Ascending aorta (tissue), 2 donors: ENCODE data around the gene PTPRA. TPM values are rescaled to one million over a fixed set of nuclear protein-coding genes. Genes with fewer than 3 reads are reported as not detected.

Experiments
- DNase-seq, 2 donors: peaks; one replicate each; pipeline ENCODE4 v3.0.0-alpha.2; 2019; ENCODE audit warnings: low spot score in 2 of 2
- H3K27ac ChIP-seq, 2 donors: fragments of 200-600 bp; sonication (generic); one replicate each; pipeline ENCODE4 v1.5.1; 2016 to 2017; ENCODE audit warnings: mild to moderate bottlenecking in 1 of 2
- H3K27me3 ChIP-seq: fragments of 200-600 bp; sonication (generic); one replicate; pipeline ENCODE4 v1.5.1; 2017
- H3K36me3 ChIP-seq, 2 donors: fragments of 200-600 bp; sonication (generic); one replicate each; pipeline ENCODE4 v1.5.1; 2016
- H3K4me1 ChIP-seq, 2 donors: fragments of 200-600 bp; sonication (generic); one replicate each; pipeline ENCODE4 v1.5.1; 2016 to 2017; ENCODE audit warnings: mild to moderate bottlenecking in 1 of 2
- H3K4me3 ChIP-seq, 2 donors: fragments of 200-600 bp; sonication (generic); one replicate each; pipeline ENCODE4 v1.5.1; 2016 to 2017; ENCODE audit warnings: mild to moderate bottlenecking in 1 of 2
- H3K9me3 ChIP-seq, 2 donors: fragments of 200-600 bp; sonication (generic); one replicate each; pipeline ENCODE4 v1.5.1; 2016
- intact Hi-C: fragments of 100-400 bp; cut with DNase I; formaldehyde crosslinking; loops from one replicate; pipeline ENCODE4 v1.15.1; 2023
- total RNA-seq: library from RNA; depleted of rRNA; stranded (reverse); fragments of >200 nt; gene quantifications from one replicate; pipeline ENCODE4 v1.1.0, GENCODE V29; 2016
- TF ChIP-seq, protein P1 (sequence below), 3 experiments: fragments of 200-600 bp in 2 of 3; fragments of 450-650 bp in 1 of 3; sonication (generic) in 2 of 3; IDR thresholded peaks; one replicate each; pipeline ENCODE4 v1.5.1; 2016 to 2019; ENCODE audit warnings: antibody characterized with exemption in 3 of 3, mild to moderate bottlenecking in 1 of 3, moderate library complexity in 1 of 3

PTPRA gene
- total RNA-seq, 1 donor from 2014 or later, result 24.2 TPM

DNA sequence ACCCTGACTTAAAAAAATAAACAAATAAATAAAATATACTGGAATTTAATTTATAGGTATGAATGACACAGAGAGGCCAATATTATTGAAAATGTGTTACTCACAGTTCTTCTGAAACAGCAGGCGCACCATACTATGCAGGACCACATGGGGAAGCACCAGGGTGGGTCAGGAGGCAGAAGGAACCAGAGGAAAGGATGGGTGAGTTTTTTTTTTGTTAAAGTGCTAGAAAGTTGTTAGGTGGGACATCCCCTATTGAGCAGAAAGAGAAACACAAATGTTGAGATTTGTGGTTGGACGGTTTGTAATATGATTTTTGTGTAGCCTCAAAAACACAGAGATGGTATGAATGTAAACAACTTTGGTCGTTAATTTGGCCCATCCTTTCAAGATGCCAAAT, 26.0 kb downstream of the PTPRA start:
- H3K36me3 ChIP-seq, result no peaks in the 10 kb centered on the region
- H3K27me3 ChIP-seq, result no peaks in the 10 kb centered on the region
- no peak overlapping the region for H3K27ac ChIP-seq
- intact Hi-C loops, result no loop called here
- H3K4me3 ChIP-seq, result no peak overlapping the region
- DNase-seq, result no peak
- peaks cover 0 to 10% of the 10 kb centered on the region in 2 donors for H3K9me3 ChIP-seq
- TF ChIP-seq, protein P1, sequence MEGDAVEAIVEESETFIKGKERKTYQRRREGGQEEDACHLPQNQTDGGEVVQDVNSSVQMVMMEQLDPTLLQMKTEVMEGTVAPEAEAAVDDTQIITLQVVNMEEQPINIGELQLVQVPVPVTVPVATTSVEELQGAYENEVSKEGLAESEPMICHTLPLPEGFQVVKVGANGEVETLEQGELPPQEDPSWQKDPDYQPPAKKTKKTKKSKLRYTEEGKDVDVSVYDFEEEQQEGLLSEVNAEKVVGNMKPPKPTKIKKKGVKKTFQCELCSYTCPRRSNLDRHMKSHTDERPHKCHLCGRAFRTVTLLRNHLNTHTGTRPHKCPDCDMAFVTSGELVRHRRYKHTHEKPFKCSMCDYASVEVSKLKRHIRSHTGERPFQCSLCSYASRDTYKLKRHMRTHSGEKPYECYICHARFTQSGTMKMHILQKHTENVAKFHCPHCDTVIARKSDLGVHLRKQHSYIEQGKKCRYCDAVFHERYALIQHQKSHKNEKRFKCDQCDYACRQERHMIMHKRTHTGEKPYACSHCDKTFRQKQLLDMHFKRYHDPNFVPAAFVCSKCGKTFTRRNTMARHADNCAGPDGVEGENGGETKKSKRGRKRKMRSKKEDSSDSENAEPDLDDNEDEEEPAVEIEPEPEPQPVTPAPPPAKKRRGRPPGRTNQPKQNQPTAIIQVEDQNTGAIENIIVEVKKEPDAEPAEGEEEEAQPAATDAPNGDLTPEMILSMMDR (IDR thresholded peaks at IDR 0.05), result no peak
- no peaks in the 10 kb centered on the region for H3K4me1 ChIP-seq

DNA sequence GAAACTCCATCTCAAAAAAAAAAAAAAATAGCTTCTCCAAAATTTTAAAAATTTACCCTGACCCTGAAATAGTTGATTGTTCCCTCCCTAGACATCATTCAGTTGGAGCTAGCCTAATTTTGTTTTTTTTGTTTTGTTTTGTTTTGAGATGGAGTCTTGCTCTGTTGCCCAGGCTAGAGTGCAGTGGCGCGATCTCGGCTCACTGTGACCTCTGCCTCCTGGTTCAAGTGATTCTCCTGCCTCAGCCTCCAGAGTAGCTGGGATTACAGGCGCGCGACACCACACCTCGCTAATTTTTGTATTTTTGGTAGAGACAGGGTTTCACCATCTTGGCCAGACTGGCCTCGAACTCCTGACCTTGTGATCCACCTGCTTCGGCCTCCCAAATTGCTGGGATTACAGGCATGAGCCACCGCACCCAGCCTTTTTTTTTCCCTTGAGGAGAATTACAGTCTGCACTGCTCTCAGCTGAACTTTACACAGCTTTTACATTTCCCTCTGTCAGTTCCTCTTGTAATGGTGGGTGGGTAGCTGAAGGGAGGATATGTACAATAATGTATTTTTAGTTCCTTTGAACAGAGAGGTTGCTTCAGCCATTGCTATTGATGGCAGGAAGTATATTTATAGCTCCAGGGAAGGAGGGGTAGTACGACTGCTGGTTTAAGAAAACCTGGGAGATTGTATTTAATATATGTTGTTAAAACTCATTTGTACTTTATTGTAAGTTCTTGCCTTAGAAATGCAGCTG, 27.7 kb downstream of the PTPRA start:
- no peaks in the 10 kb centered on the region for H3K4me1 ChIP-seq
- intact Hi-C loops, result no loop called here
- H3K36me3 ChIP-seq, result no peaks in the 10 kb centered on the region
- H3K27me3 ChIP-seq, result no peaks in the 10 kb centered on the region
- H3K4me3 ChIP-seq, result no peak overlapping the region
- no peaks in the 10 kb centered on the region for H3K9me3 ChIP-seq
- TF ChIP-seq, protein P1 (IDR thresholded peaks at IDR 0.05), result no peak
- no peak for DNase-seq
- H3K27ac ChIP-seq, result no peak overlapping the region

DNA sequence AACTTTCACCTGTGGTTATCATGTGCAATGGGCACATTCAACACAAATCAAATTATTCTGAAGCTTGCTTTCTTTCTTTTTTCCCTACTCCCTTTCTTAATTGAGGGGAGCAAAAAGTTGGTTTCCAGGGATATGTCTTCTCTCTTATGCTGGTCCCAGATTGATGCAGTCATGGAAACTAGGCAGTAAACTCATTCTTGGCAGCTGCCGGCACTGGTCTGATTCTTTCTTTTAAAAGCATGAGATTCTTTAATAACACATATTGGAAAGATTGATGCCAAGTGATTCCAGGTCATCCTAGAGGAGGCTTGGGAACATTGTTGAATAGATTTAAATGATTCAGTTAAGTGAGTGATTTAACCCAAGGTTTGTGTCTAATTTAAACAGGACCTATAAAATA, 29.0 kb downstream of the PTPRA start:
- no peaks in the 10 kb centered on the region for H3K9me3 ChIP-seq
- H3K36me3 ChIP-seq, result no peaks in the 10 kb centered on the region
- TF ChIP-seq, protein P1 (IDR thresholded peaks at IDR 0.05), result no peak
- H3K4me1 ChIP-seq, result no peaks in the 10 kb centered on the region
- no peak overlapping the region for H3K4me3 ChIP-seq
- H3K27ac ChIP-seq, result no peak overlapping the region
- no peak for DNase-seq
- intact Hi-C loops, result no loop called here
- no peaks in the 10 kb centered on the region for H3K27me3 ChIP-seq

DNA sequence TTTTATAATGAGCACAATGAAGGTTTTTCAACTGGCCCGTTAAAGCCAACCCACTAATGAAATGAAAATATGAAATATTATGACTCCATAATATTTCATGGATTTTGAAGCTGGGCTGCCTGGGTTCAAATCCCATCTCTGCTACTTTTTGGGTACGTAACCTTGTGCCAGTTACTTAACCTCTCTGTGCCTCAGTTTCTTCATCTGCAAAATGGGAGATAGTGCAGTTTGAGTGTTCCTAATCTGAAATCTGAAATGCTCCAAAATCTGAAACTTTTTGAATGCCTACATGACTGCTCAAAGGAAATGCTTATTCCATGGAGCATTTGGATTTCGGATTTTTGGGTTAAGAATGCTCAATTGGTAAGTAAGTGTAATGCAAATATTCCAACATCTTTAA, 29.5 kb downstream of the PTPRA start:
- H3K36me3 ChIP-seq, result no peaks in the 10 kb centered on the region
- TF ChIP-seq, protein P1 (IDR thresholded peaks at IDR 0.05), result no peak
- no peaks in the 10 kb centered on the region for H3K4me1 ChIP-seq
- no peaks in the 10 kb centered on the region for H3K27me3 ChIP-seq
- no peak overlapping the region for H3K4me3 ChIP-seq
- intact Hi-C loops, result no loop called here
- no peak for DNase-seq
- no peaks in the 10 kb centered on the region for H3K9me3 ChIP-seq
- H3K27ac ChIP-seq, result no peak overlapping the region

DNA sequence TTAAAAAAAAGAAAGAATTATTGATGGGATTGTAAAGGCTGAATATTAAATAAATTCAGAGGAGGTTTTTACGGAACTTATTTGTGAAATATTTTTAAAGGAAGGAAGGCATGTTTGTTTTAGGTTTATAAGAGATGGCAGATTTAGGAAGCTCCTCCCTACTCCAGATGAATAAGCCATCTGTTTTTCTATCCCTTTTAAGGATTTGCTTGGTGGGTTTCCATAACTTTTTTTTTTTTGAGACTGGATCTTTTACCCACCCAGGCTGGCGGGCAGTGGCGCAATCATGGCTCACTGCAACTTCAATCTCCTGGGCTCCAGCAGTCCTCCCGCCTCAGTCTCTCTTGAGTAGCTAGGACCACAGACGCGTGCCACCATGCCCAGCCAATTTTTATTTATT, 30.4 kb downstream of the PTPRA start:
- no peaks in the 10 kb centered on the region for H3K9me3 ChIP-seq
- no peak overlapping the region for H3K4me3 ChIP-seq
- no peak overlapping the region for H3K27ac ChIP-seq
- H3K36me3 ChIP-seq, result no peaks in the 10 kb centered on the region
- no peaks in the 10 kb centered on the region for H3K27me3 ChIP-seq
- no peaks in the 10 kb centered on the region for H3K4me1 ChIP-seq
- DNase-seq, result no peak
- TF ChIP-seq, protein P1 (IDR thresholded peaks at IDR 0.05), result no peak
- intact Hi-C loops, result no loop called here
